A549 (cell line): ENCODE data around the gene TNP1.

Experiments
- BHLHE40 ChIP-seq: IDR thresholded peaks from 2 replicates; pipeline ENCODE4 v1.6.1; 2012; ENCODE audit warnings: low read depth, low read length, inconsistent platforms
- EP300 ChIP-seq, 2 experiments: fragments of >200 bp; sonication (Bioruptor Twin); formaldehyde crosslinking; IDR thresholded peaks; 2 replicates in 1 of 2; 3 replicates in 1 of 2; pipeline ENCODE4 v1.6.1; 2016 to 2017
- POLR2A ChIP-seq: IDR thresholded peaks from 2 replicates; pipeline ENCODE4 v1.6.1; 2012; ENCODE audit warnings: mild to moderate bottlenecking, low read length
- RAD21 ChIP-seq, 2 experiments: fragments of >200 bp in 1 of 2; sonication (Bioruptor Twin) in 1 of 2; formaldehyde crosslinking in 1 of 2; IDR thresholded peaks in 1 of 2; conservative IDR thresholded peaks in 1 of 2; 2 replicates in 1 of 2; 3 replicates in 1 of 2; pipeline ENCODE4 v1.6.1; 2012 to 2018; ENCODE audit warnings: inconsistent platforms in 1 of 2
- SREBF2 ChIP-seq: fragments of 450-650 bp; IDR thresholded peaks from 2 replicates; pipeline ENCODE4 v1.6.1; 2014; ENCODE audit warnings: mild to moderate bottlenecking, moderate library complexity

GRCh38 chr2:216845426-216845825 lies 14.4 kb downstream of the TNP1 start:
- TF ChIP-seq SREBF2 (no peak), BHLHE40 (no peak), EP300 (IDR thresholded peaks at IDR 0.05) (no peak), RAD21 (conservative IDR thresholded peaks at IDR 0.05 in 1 of 2, IDR thresholded peaks at IDR 0.05 in 1 of 2) (no peak), POLR2A (no peak)
